Esophagus squamous epithelium (tissue), 5 donors: ENCODE data around the gene C8G. TPM values are rescaled to one million over a fixed set of nuclear protein-coding genes. Genes with fewer than 3 reads are reported as not detected.

Experiments
- DNase-seq: peaks from one replicate; lab custom pipeline; 2025; lab: John Stamatoyannopoulos, UW
- H3K27ac ChIP-seq, 4 donors: fragments of 200-600 bp; sonication (generic); one replicate each; pipeline ENCODE4 v1.5.1; 2016 to 2019; ENCODE audit warnings: mild to moderate bottlenecking in 1 of 4
- H3K27me3 ChIP-seq, 4 donors: fragments of 200-600 bp; sonication (generic); 1 replicate in 3 of 4; 2 replicates in 1 of 4; pipeline versions ENCODE4 v1.5.1 to v1.6.0; 2017 to 2021; ENCODE audit warnings: antibody characterized with exemption in 1 of 4
- H3K36me3 ChIP-seq, 3 donors: fragments of 200-600 bp; sonication (generic); one replicate each; pipeline ENCODE4 v1.5.1; 2016 to 2019
- H3K4me1 ChIP-seq, 3 donors: fragments of 200-600 bp; sonication (generic); one replicate each; pipeline ENCODE4 v1.5.1; 2017 to 2019
- H3K4me3 ChIP-seq, 4 donors: fragments of 200-600 bp; sonication (generic); 1 replicate in 3 of 4; 2 replicates in 1 of 4; pipeline ENCODE4 v1.5.1; 2016 to 2019; ENCODE audit warnings: mild to moderate bottlenecking in 2 of 4, moderate library complexity in 1 of 4
- H3K9me3 ChIP-seq, 3 donors: fragments of 200-600 bp; sonication (generic); one replicate each; pipeline ENCODE4 v1.5.1; 2016 to 2019
- POLR2A ChIP-seq, 4 donors: fragments of 450-650 bp; IDR thresholded peaks; one replicate each; pipeline ENCODE4 v1.6.1; 2017; ENCODE audit warnings: antibody characterized with exemption in 4 of 4, mild to moderate bottlenecking in 4 of 4, moderate library complexity in 3 of 4
- WGBS, 2 donors: methylation state at CpG; one replicate each; pipeline ENCODE4 v1.1.5; 2018; 5-methylcytosine and 5-hydroxymethylcytosine counted together
- intact Hi-C: fragments of 100-400 bp; cut with DNase I; formaldehyde crosslinking; loops from one replicate; pipeline ENCODE4 v1.15.0; 2022
- total RNA-seq, 4 donors: library from RNA; depleted of rRNA; stranded (reverse); fragments of >200 nt; gene quantifications; one replicate each; pipeline ENCODE4 v1.1.0, GENCODE V29; 2016
- TF ChIP-seq, protein P1 (sequence below), 6 experiments: fragments of 450-650 bp in 4 of 6; fragments of 200-600 bp in 2 of 6; sonication (generic) in 2 of 6; IDR thresholded peaks; one replicate each; pipeline ENCODE4 v1.5.1; 2016 to 2019; ENCODE audit warnings: antibody characterized with exemption in 6 of 6, mild to moderate bottlenecking in 4 of 6, moderate library complexity in 4 of 6
- donor health status: DM: yes; HTN: yes; CAD: no.

Gene C8G
- total RNA-seq, 4 donors from 2014 or later = 1.6 TPM; not detected in 3

DNA sequence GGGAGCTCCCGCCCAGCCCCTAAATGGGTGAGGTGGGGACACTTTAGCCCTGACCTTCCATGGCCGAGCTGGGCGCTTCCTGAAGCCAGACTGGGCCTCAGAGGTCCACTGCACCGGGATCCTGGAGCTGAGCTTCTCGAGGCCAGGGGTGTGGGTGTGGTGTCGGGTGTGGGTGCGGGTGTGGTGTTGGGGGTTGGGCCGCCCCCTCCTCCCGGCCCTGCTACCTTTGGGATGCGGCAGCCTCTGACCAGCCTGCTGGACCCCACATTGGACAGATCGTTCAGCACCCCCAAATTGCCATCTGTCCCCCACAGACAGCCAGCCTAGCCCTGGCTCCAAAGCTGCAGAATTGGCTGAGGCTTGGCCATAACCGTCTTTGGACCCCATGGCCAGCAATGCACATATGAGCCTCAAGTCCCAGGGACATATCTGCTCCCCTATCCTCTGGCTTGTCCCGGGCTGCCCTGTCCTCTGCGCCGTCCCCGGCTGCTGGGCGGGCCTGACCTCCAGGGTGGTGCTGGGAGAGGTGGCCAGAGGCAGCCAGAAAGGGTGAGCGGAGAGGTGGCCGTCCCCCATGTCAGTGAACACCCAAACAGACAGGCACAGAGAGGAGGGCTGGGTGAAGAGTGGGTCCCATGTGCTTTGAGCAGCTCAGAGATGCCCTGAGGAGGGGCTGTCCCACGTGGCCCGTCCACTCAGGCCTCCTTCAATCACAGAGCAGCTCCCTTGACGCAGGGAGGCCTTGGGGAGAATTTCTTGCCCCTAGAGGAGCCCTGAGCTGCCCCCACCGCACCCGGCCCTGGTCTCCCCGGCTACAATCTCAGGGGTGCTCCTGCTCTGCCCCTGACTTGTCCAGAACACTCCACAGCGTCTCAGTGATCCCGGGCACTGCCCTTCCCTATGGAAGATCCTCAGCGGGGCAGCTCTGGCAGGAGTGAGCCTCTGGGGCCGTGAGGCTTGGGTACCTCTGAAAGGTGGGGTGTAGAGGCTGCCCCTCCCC is 28.9 kb downstream of the C8G start:
- Histone ChIP-seq H3K4me1 (peaks cover 13 to 51% (median 23%) of the 10 kb centered on the region in 3 donors), H3K9me3 (no peaks in the 10 kb centered on the region), H3K36me3 (no peaks in the 10 kb centered on the region), H3K27me3 (peaks cover 0 to 22% (median 0%) of the 10 kb centered on the region in 4 donors), H3K4me3 (no peak overlapping the region), H3K27ac (peak overlapping the region in 2 of 4 donors; percentile 61 to 80)
- intact Hi-C loops = no loop called here
- WGBS, 2 donors = 78% methylated on average over 5 of the region's 29 CpGs; no CpG with 5 or more reads in 1 of the 2 donors
- TF ChIP-seq, protein P1, sequence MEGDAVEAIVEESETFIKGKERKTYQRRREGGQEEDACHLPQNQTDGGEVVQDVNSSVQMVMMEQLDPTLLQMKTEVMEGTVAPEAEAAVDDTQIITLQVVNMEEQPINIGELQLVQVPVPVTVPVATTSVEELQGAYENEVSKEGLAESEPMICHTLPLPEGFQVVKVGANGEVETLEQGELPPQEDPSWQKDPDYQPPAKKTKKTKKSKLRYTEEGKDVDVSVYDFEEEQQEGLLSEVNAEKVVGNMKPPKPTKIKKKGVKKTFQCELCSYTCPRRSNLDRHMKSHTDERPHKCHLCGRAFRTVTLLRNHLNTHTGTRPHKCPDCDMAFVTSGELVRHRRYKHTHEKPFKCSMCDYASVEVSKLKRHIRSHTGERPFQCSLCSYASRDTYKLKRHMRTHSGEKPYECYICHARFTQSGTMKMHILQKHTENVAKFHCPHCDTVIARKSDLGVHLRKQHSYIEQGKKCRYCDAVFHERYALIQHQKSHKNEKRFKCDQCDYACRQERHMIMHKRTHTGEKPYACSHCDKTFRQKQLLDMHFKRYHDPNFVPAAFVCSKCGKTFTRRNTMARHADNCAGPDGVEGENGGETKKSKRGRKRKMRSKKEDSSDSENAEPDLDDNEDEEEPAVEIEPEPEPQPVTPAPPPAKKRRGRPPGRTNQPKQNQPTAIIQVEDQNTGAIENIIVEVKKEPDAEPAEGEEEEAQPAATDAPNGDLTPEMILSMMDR (IDR thresholded peaks at IDR 0.05) = no peak
- no peak for TF ChIP-seq POLR2A (IDR thresholded peaks at IDR 0.05)
- no peak for DNase-seq

DNA sequence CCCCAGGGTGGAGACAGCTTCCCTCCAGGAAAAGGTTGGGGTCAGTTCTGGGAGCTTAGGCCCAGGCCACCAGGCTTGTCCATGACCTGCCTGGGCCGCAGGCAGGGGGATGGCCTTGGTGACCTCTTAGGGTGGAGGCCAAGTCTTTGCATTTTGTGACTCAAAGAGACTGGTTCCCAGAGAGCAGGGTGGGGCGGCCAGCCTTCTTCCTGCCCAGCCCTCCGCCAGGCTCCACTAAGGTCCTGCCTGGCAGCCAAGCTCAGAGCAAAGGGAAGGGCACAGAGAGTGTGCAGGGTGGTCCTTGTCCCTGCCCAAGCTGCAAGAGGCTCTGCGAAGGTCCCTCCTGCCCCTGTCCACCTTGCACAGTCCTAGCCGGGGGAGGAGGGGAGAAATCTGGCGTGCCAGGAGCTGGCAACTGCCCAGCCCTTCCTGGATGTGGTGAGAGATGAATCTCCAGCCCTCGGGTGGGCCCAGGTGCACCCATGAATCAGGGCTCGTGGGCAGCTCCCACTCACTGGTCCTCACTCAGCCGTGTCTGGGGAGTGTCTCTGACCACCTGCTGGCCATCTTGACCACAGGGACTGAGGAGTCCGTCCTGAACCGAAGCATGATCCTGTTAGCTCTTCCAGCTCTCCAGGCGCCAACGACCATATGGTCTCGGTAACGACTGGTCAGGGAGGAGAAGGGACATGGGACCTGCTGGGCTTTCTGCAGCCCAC is 29.9 kb downstream of the C8G start:
- intact Hi-C loops = no loop called here
- Histone ChIP-seq H3K4me3 (peak overlapping the region in 1 of 4 donors; percentile 7), H3K27ac (peak overlapping the region; percentile 39 to 82 (median 70)), H3K9me3 (no peaks in the 10 kb centered on the region), H3K4me1 (peaks cover 13 to 56% (median 23%) of the 10 kb centered on the region in 3 donors), H3K27me3 (peaks cover 0 to 13% (median 0%) of the 10 kb centered on the region in 4 donors), H3K36me3 (no peaks in the 10 kb centered on the region)
- no peak for DNase-seq
- no peak for TF ChIP-seq POLR2A (IDR thresholded peaks at IDR 0.05)
- TF ChIP-seq, protein P1 (IDR thresholded peaks at IDR 0.05) = no peak
- 50% methylated on average over 4 of the region's 15 CpGs; no CpG with 5 or more reads in 1 of the 2 donors for WGBS, 2 donors

DNA sequence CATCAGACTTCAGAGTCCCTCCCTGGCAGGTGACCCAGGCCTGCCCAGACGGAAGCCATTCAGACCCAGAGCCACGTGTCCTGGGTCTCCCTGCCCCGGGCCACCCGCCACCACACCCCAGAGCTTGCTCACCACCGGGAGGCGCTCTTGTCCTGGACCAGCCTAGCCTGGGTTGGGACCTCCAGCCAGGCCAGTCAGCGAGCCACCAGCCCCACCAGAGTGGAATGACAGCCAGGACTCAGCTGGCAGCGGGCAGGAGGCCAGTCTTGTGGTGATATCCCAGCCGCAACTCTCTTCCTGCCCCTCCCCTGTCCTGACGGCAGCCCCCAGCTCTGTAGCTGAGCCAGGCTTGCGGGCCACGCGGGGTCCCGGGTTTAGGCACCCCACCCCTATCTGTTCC is 30.6 kb downstream of the C8G start:
- DNase-seq = no peak
- Histone ChIP-seq H3K4me3 (peak overlapping the region in 1 of 4 donors; percentile 7), H3K9me3 (no peaks in the 10 kb centered on the region), H3K27ac (peak overlapping the region; percentile 39 to 82 (median 70)), H3K4me1 (peaks cover 13 to 56% (median 23%) of the 10 kb centered on the region in 3 donors), H3K36me3 (no peaks in the 10 kb centered on the region), H3K27me3 (peaks cover 0 to 8% (median 0%) of the 10 kb centered on the region in 4 donors)
- no peak for TF ChIP-seq POLR2A (IDR thresholded peaks at IDR 0.05)
- TF ChIP-seq, protein P1 (IDR thresholded peaks at IDR 0.05) = peak in 2 of 6 experiments; percentile 15 to 40
- intact Hi-C loops = no loop called here
- WGBS, 2 donors = 51 to 82% methylated on average over 6 to 11 of the region's 14 CpGs

DNA sequence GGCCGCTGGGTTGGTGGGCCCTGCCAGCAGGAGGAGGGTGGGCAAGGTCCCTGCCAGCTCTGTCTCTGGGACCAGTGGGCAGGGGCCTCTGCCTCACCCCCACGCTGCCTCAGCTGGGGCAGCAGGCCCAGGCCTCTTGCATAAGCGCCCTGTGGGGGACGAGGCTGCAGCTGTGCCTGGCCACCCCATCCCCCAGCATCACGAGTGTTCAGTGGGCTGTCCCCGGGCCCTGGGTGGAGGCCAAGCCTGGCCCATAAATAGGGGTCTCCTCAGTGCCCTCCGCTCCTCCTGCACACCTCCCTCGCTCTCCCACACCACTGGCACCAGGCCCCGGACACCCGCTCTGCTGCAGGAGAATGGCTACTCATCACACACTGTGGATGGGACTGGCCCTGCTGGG is 32.2 kb downstream of the C8G start, which contains the start of gene PTGDS:
Gene PTGDS (plus strand): TSS at position 282 of the 400 bp plus-strand sequence. CDS start 75 bp downstream, at position 357.
- Histone ChIP-seq H3K27ac (peak within 1 kb of the TSS; percentile 43 to 82 (median 72)), H3K36me3 (no peaks in the 10 kb centered on the region), H3K4me1 (peaks cover 13 to 61% (median 23%) of the 10 kb centered on the region in 3 donors), H3K9me3 (no peaks in the 10 kb centered on the region), H3K4me3 (peak within 1 kb of the TSS; percentile 27 to 71 (median 47)), H3K27me3 (peaks cover 0 to 9% (median 0%) of the 10 kb centered on the region in 4 donors)
- 46 to 87% methylated on average over 3 to 6 of the region's 10 CpGs for WGBS, 2 donors
- TF ChIP-seq, protein P1 (IDR thresholded peaks at IDR 0.05) = no peak
- peak in 1 of 4 donors; percentile 28 for TF ChIP-seq POLR2A (IDR thresholded peaks at IDR 0.05)
- no peak for DNase-seq
- intact Hi-C loops = no loop called here
